Measurements from ENCODE around the gene LAG3. TPM values are rescaled to one million over a fixed set of nuclear protein-coding genes. Genes with fewer than 3 reads are reported as not detected.

The LAG3 gene
- polyA plus RNA-seq, 4 donors, result 0.89 to 6.2 (median 2.1) TPM

GRCh38 chr12:6821591-6822425 lies 49.5 kb downstream of the LAG3 start, which contains the start of gene GPR162:
TSS of gene GPR162 (plus strand) at chr12:6821821. CDS start at chr12:6823899, 2,078 bp downstream.
- DNase-seq (ENCODE audit: low read depth in 4 of 4, low spot score in 3 of 4), result peak in 2 of 4 donors; percentile 75 to 78

- no peak for DNase-seq (ENCODE audit: low read depth in 4 of 4, low spot score in 3 of 4)
These were observed 50.3 kb downstream of the LAG3 start for GRCh38 chr12:6822426-6823135.

- no peak for DNase-seq (ENCODE audit: low read depth in 4 of 4, low spot score in 3 of 4)
These were observed 51.1 kb downstream of the LAG3 start for GRCh38 chr12:6823182-6824084.

- no peak for DNase-seq (ENCODE audit: low read depth in 4 of 4, low spot score in 3 of 4)
These were observed 51.9 kb downstream of the LAG3 start for GRCh38 chr12:6824085-6824775.

GRCh38 chr12:6824901-6825381 lies 52.6 kb downstream of the LAG3 start:
- DNase-seq (ENCODE audit: low read depth in 4 of 4, low spot score in 3 of 4), result no peak

GRCh38 chr12:6825398-6826124 lies 53.2 kb downstream of the LAG3 start:
- DNase-seq (ENCODE audit: low read depth in 4 of 4, low spot score in 3 of 4), result peak in 1 of 4 donors; percentile 82

GRCh38 chr12:6826125-6826733 lies 53.9 kb downstream of the LAG3 start:
- DNase-seq (ENCODE audit: low read depth in 4 of 4, low spot score in 3 of 4), result no peak

GRCh38 chr12:6826734-6827436 lies 54.6 kb downstream of the LAG3 start:
- DNase-seq (ENCODE audit: low read depth in 4 of 4, low spot score in 3 of 4), result no peak

GRCh38 chr12:6827437-6827911 lies 55.2 kb downstream of the LAG3 start:
- DNase-seq (ENCODE audit: low read depth in 4 of 4, low spot score in 3 of 4), result peak in 1 of 4 donors; percentile 71

Other genes starting within 250 kb of the LAG3 start
- gene GAPDH, start 238.0 kb upstream of the LAG3 start, polyA plus RNA-seq (ENCODE audit: insufficient read length in 4 of 4), result 1,000 to 10,000 TPM; 1,094 to 2,101 (median 1,851) TPM
- 10 to 100 TPM; 11.8 to 23.9 (median 17.7) TPM for gene IFFO1, start 216.5 kb upstream of the LAG3 start, polyA plus RNA-seq (ENCODE audit: insufficient read length in 4 of 4)
- 10 to 100 TPM; 19.7 to 36.1 (median 26.3) TPM for gene NOP2, start 204.2 kb upstream of the LAG3 start, polyA plus RNA-seq (ENCODE audit: insufficient read length in 4 of 4)
- gene CHD4, start 165.1 kb upstream of the LAG3 start, polyA plus RNA-seq (ENCODE audit: insufficient read length in 4 of 4), result 100 to 1,000 TPM; 176 to 296 (median 281) TPM
- gene LPAR5, start 136.6 kb upstream of the LAG3 start, polyA plus RNA-seq (ENCODE audit: insufficient read length in 4 of 4), result 1 to 10 TPM; 1.1 to 2.2 (median 1.4) TPM
- 1 to 10 TPM; 3.1 to 6.8 (median 3.9) TPM for gene ACRBP, start 125.1 kb upstream of the LAG3 start, polyA plus RNA-seq (ENCODE audit: insufficient read length in 4 of 4)
- 100 to 1,000 TPM in 3 of 4 donors, 10 to 100 TPM in 1; 96.8 to 126 (median 114) TPM for gene ING4, start 109.4 kb upstream of the LAG3 start, polyA plus RNA-seq (ENCODE audit: insufficient read length in 4 of 4)
- gene ZNF384, start 83.1 kb upstream of the LAG3 start, polyA plus RNA-seq (ENCODE audit: insufficient read length in 4 of 4), result 10 to 100 TPM; 75.0 to 94.3 (median 87.7) TPM
- gene PIANP, start 71.7 kb upstream of the LAG3 start, polyA plus RNA-seq (ENCODE audit: insufficient read length in 4 of 4), result 10 to 100 TPM; 10.4 to 16.3 (median 14.3) TPM
- 10 to 100 TPM; 57.7 to 68.9 (median 66.8) TPM for gene COPS7A, start 48.5 kb upstream of the LAG3 start, polyA plus RNA-seq (ENCODE audit: insufficient read length in 4 of 4)
- 100 to 1,000 TPM; 156 to 226 (median 194) TPM for gene MLF2, start 19.4 kb upstream of the LAG3 start, polyA plus RNA-seq (ENCODE audit: insufficient read length in 4 of 4)
- 100 to 1,000 TPM; 503 to 684 (median 585) TPM for gene PTMS, start 6.2 kb upstream of the LAG3 start, polyA plus RNA-seq (ENCODE audit: insufficient read length in 4 of 4)
- gene CD4, start 17.0 kb downstream of the LAG3 start, polyA plus RNA-seq (ENCODE audit: insufficient read length in 4 of 4), result 10 to 100 TPM; 18.7 to 31.0 (median 26.5) TPM
- gene GPR162, start 49.3 kb downstream of the LAG3 start, polyA plus RNA-seq (ENCODE audit: insufficient read length in 4 of 4), result 10 to 100 TPM; 26.1 to 31.5 (median 29.5) TPM
- gene P3H3, start 55.9 kb downstream of the LAG3 start, polyA plus RNA-seq (ENCODE audit: insufficient read length in 4 of 4), result 10 to 100 TPM; 27.5 to 80.9 (median 33.6) TPM
- 10 to 100 TPM in 1 of 4 donors, 1 to 10 TPM in 3; 4.4 to 14.0 (median 6.8) TPM for gene GNB3, start 68.4 kb downstream of the LAG3 start, polyA plus RNA-seq (ENCODE audit: insufficient read length in 4 of 4)
- gene CDCA3, start 78.8 kb downstream of the LAG3 start, polyA plus RNA-seq (ENCODE audit: insufficient read length in 4 of 4), result 10 to 100 TPM; 26.1 to 31.9 (median 27.9) TPM
- 10 to 100 TPM; 47.3 to 64.0 (median 61.0) TPM for gene USP5, start 79.6 kb downstream of the LAG3 start, polyA plus RNA-seq (ENCODE audit: insufficient read length in 4 of 4)
- gene TPI1, start 95.0 kb downstream of the LAG3 start, polyA plus RNA-seq (ENCODE audit: insufficient read length in 4 of 4), result 100 to 1,000 TPM; 328 to 571 (median 548) TPM
- gene SPSB2, start 100.8 kb downstream of the LAG3 start, polyA plus RNA-seq (ENCODE audit: insufficient read length in 4 of 4), result 10 to 100 TPM in 1 of 4 donors, 1 to 10 TPM in 3; 5.4 to 19.8 (median 7.3) TPM
- gene LRRC23, start 132.3 kb downstream of the LAG3 start, polyA plus RNA-seq (ENCODE audit: insufficient read length in 4 of 4), result 10 to 100 TPM in 3 of 4 donors, 1 to 10 TPM in 1; 8.6 to 19.2 (median 16.7) TPM
- 10 to 100 TPM; 10.5 to 16.4 (median 14.2) TPM for gene ENO2, start 142.1 kb downstream of the LAG3 start, polyA plus RNA-seq (ENCODE audit: insufficient read length in 4 of 4)
- 100 to 1,000 TPM in 3 of 4 donors, 10 to 100 TPM in 1; 97.0 to 158 (median 125) TPM for gene ATN1, start 155.4 kb downstream of the LAG3 start, polyA plus RNA-seq (ENCODE audit: insufficient read length in 4 of 4)
- gene RNU7-1, start 171.3 kb downstream of the LAG3 start, polyA plus RNA-seq (ENCODE audit: insufficient read length in 4 of 4), result not detected
- gene C12orf57, start 171.5 kb downstream of the LAG3 start, polyA plus RNA-seq (ENCODE audit: insufficient read length in 4 of 4), result 100 to 1,000 TPM; 130 to 222 (median 167) TPM
- 10 to 100 TPM; 10.3 to 26.7 (median 18.8) TPM for gene PTPN6, start 178.8 kb downstream of the LAG3 start, polyA plus RNA-seq (ENCODE audit: insufficient read length in 4 of 4)
- 100 to 1,000 TPM; 213 to 266 (median 248) TPM for gene PHB2, start 198.1 kb downstream of the LAG3 start, polyA plus RNA-seq (ENCODE audit: insufficient read length in 4 of 4)
- gene EMG1, start 198.4 kb downstream of the LAG3 start, polyA plus RNA-seq (ENCODE audit: insufficient read length in 4 of 4), result 10 to 100 TPM; 40.3 to 49.6 (median 44.2) TPM
- gene LPCAT3, start 246.0 kb downstream of the LAG3 start, polyA plus RNA-seq (ENCODE audit: insufficient read length in 4 of 4), result 10 to 100 TPM; 33.8 to 67.5 (median 57.9) TPM